ENCODE results near the gene ACTR1A.
"Not testable (repeated sequence)": the region's sequence is repeated elsewhere in the genome, so short reads cannot be mapped to it uniquely, and the experiment has no call there.

The ACTR1A gene

DNA sequence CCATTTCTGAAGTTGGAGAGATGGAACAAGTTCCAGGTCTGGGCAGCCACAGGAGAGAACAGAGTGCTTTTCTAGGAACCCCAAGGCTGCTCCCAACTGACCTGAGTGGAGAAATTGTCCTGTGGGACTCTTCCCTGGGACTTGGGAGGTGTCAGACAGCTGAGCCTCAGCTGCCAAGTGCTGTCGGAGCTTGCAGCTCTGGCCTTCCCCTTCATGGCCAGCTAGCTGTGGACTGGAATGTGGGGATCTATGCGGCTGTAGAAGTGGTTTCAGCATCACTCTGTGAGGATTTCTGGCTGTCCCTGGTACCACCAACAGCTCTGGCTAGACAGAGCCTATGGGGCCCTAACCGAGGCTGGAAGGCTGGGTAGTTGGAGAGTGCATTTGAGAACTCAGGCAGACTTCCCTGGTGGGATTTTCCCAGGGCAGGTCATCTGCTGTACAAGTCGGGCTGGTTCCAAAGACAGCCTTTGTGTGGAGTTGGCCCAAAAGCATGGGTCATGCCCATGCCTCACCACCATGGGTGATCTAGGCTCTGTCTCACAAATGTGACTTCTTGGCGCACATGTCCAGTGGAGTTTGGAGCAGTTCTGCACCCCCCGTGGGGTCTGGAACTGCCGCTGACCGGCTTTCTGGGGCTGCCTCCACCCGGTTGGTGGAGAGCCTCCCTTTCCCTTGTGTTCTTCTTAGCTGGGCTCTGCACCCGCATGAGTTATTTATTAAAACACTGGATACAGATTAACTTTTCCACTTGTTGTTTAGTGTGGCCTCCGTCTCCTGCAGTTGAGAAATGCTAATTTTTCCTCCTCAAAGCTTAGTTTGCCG lies 12.2 kb upstream of the ACTR1A start:
- DNase-seq (no peak), ATAC-seq (no peak)

DNA sequence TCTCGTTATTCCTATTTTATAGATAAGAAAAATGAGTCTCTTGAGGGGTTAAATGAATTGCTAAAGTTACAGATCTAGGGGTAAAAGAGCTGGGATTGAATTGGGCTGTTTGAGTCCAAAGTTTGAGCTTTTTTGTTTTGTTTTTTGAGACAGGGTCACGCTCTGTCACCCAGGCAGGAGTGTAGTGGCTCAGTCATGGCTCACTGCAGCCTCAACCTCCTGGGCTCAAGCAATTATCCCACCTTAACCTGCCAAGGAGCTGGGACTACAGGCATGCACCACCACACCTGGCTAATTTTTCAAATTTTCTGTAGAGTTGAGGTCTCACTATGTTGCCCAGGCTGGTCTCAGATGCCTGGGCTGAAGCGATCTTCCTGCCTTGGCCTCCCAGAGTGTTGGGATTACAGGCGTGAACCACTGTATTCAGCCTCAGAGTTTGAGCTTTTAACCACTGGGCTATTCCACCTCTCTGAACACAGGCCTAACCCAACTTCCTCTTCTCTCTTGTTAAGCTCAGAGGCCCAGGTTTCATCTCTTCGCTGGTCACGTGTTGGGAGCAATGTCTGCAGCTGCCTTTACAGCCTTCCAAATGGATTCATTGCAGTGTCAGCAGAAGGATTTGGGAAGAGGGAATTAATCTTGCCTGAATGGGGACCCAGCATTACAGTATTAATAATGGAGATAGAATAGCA lies 9.2 kb upstream of the ACTR1A start:
- ATAC-seq = no peak
- DNase-seq = no peak

DNA sequence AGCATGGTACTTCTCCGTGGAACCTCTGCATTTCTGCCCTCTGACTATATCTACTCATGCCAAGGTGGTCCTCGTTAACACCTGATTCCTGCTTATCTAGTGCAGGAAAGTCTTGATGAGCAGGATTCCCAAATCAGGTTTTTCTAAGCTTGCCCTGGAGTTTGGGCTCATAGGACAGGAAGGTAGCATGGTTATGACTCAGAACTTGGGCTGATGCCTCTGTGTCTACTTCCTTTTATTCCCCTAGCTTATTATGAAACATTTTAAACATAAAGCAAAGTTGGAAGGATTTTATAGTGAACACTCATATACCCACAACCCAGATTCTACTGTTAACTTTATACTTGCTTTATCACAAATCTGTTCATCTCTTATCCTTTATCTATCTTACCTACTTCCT lies 6.9 kb upstream of the ACTR1A start:
- DNase-seq = no peak
- no peak for ATAC-seq

DNA sequence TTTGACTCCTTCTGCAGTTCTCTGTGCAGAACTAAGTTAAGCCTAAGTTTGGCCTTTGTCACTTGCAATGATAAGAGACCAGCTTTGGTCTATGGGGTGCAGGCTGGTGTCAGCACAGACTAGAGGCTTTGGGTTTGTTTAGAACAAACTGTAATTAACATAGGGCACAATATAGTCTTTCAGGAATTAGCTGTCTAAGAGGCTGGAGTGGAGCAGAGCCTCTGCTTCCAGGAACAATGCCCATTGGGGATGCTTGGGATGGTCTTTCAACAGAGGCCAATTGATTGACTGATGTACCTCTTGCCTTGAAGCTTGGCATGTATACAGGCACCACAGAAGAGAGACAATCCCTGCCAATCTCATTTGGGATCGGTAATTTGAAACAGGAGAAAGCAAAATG lies 6.0 kb upstream of the ACTR1A start:
- no peak for DNase-seq
- no peak for ATAC-seq

DNA sequence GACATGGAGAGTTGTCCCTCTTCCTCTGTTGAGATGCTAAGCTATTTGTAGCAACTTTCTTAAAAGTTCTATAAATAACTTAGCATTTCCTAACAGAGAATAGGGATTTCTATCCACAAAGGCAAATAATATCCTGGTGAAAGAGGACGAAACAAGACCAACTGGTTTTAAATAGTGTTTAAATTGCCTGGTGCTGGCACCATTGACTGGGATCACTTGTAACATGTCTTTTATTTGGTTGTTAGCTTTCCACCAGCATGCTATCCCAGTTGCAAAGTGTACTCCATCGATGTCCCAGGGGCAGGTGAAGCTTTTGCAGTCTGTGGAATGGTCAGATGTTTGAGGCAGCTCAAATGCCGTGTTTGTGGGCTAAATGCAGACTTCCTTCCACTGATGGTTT lies 5.0 kb upstream of the ACTR1A start:
- ATAC-seq (no peak), DNase-seq (no peak)

DNA sequence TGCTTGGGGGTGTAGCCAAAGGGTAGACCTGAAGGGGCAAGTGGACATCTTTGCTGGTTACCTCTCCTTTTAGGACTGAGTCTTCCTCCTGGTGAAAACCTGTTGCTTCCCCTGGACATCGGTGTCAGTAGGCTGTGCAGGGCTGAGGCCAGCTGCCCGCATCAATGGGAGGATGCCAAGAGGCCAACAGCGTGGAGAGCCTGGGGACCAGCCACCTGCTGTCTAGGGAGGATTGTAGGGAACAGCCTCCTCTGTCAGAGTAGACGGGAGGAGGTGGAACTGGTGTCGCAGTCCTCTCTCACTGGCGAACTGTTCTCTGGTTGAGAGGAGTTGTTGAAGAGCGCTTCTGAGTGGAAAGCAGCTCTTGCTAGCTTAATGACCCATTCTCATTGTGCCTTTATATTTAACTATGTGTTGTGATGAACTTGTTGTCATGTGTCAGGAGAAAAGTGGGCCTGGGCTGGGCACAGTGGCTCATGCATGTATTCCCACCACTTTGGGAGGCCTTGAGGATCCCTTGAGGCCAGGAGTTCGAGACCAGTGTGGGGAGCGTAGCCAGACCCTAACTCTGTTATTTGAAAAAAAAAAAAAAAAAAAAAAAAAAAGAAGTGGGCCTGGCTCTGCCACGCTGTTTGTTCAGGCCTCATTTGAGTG lies 3.1 kb upstream of the ACTR1A start:
- no peak for ATAC-seq
- no peak for DNase-seq

DNA sequence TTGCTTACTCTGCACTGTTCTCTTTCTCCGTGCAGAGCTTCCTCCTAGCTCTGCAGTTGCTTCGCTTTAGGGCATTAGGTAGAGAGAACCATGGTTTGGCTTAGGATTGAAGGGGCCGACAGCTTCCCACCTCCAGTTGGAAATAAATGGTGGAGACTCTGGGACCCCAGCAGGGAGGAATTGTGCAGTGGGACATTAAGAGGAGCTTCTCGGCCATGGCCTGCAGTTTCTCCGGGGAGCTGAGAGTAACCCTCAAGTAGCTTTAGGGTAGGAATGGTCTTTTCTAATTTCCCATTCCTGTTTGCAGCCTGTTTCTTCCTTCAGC lies 2.4 kb upstream of the ACTR1A start:
- DNase-seq (no peak), ATAC-seq (no peak)

DNA sequence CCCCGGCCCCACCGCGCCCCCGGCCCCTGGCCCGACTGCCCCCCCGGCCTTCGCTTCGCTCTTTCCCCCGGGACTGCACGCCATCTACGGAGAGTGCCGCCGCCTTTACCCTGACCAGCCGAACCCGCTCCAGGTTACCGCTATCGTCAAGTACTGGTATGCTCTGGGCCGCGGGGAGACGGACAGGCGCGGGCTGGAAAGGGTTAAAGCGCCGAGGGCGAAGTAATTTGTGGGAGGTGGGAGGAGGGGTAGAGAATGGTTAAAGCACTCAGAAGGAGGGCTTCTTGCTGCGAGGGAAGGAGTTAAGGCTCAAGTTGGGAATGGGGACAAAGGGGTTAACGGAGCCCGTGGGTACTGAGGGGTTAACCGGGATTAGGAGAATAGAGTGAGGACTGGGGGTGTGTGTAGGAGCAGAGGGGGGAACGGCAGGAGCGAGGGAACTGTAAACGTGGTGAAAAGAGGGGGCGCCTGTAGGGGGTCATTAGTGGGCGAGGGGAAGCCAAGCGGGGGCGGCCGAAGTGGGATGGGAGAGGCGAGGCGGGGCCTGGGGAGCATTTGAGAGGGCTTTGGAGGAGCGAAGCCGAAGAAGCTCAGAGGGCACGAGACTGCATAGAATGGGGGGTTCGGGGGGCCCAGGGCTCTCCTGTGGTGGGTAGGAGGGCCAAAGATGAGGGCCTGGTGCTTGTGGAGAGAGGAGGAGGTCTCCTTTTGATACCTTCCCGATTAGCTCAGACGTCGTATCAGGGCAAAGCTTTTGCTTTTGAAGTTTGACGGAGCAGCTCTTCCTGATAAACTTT lies 1.9 kb upstream of the ACTR1A start:
- DNase-seq = peak; percentile 38

DNA sequence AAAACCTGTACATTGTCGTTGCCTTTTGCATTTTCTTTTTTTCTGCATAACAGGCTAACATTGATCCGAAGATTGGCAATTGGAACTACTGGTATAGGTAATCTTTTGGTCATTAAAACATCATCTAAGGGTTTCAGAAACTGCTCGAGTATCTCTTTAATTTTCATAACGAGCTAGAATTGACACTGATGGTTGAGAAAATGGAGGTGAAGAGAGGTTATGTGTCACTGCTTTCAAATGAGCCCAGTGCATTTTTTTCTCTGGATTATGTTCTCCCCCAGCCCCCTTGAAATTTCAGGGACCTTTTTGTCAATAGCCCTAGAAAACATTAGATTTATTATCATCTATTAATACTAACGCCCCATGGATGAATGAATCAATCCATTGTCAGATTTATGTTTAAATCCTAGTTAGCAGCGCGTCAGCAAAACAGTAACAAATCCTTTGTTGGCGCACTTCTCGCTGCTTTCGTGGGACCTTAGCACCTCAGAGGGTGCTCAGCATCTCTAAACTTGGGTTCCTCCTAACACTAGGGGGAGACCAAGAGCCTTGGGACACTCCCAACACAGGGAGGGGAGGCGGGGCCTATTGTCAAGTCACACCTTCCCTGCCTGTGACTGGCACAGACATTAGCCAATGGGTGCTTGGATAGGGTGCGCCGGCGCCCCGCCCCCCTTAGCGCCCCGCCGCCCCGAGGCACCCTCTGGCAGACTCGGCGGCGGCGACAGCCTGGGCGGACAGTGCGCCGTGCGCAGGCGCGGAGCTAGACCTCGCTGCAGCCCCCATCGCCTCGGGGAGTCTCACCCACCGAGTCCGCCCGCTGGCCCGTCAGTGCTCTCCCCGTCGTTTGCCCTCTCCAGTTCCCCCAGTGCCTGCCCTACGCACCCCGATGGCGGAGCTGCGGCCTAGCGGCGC lies 1.0 kb upstream of the ACTR1A start, which contains the start of gene SUFU:
Gene SUFU (plus strand): TSS at position 709 of the 915 bp plus-strand sequence. CDS start 181 bp downstream, at position 890.
- ATAC-seq = peak; percentile 88

More for the DNA sequence above, 1.9 kb upstream of the ACTR1A start:
- ATAC-seq = no peak

DNA sequence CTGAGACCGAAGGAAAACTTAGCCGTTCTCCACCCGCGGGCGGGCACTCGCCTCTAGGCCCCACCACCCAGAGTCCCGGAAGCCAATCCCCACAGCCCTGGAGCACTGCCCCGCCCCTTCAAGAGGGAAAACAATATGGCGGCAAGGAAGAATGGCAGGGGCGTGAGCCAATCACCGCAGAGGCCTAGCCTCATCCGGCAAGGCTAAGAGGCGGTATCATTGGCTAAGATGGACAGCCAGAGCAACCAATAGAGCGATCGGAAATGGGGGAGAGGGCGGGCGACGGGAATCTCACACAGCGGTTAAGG lies 529 bp downstream of the ACTR1A start:
- DNase-seq (peak; percentile 98), ATAC-seq (peak; percentile 82)

More for the DNA sequence above, 1.0 kb upstream of the ACTR1A start, which contains the start of gene SUFU:
- DNase-seq = peak; percentile 99

DNA sequence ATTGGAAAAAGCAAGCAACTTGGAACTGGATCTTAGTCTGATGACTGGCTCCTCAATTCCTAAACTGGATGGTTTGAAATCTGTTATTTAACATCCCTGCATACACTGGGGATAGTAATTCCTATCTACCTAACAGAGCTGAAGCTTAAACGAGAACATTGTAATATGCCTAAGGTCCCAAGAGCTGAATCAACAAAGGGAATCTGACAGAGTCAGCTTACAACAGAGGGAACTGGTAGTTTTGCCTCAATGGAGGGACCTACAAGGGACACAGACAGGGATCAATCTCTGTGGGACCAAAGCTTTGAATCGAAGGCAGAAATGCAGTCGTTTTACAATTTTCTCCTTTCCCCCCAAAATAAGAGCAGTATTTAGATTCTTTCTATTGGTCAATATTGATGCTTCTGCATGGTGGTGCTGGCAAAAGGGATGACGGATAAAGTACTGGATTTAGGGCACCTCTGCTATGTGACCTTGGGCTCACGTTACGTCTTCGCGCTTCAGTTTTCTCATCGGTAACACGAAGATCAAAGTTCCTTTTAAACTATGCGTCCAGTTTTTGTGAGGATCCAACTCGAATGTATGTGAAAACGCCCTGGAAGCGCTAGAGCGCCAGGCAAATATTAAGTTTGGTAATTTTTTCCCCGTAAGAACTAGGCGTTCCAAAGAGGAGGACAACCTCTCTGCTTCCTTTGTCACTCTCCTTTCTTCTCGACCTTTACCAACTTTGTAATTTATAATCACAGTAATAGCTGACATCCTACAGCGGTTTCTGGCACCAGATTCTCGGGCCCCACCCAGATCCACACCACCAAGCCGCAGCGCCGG lies 1.1 kb downstream of the ACTR1A start:
- no peak for ATAC-seq
- DNase-seq = no peak

DNA sequence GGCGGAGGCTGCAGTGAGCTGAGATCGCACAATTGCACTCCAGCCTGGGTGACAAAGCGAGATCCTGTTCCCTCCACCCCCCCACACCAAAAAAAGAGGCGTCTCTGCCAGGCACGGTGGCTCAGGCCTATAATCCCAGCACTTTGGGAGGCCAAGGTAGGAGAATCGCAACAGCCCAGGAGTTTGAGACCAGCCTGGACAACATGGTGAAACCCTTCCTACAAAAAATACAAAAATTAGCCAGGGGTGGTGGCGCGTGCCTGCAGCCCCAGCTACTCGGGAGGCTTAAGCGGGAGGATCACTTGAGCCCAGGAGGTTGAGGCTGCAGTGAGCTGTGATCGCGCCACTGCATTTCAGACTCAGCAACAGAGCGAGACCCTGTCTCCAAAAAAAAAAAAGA lies 1.8 kb downstream of the ACTR1A start:
- not testable (repeated sequence) for ATAC-seq, DNase-seq

DNA sequence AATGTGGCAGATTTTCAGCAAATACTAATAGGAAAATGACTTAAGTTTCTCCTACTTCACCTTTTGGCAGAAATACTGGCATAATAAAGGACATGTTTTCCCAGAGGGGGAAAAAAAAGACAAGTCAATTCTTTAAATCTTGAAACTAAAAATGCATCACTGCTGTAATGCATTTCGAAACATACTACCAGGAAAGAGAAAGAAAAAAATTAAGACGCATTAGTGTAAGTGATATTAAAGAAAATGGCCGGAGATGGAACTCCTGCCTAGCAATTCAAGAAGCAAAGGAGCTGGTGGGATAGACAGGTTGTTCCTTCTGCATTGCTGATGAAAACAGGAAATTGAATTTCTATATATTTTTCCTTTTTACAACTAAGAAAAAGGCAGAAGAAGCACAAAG lies 3.2 kb downstream of the ACTR1A start:
- ATAC-seq (no peak), DNase-seq (no peak)

DNA sequence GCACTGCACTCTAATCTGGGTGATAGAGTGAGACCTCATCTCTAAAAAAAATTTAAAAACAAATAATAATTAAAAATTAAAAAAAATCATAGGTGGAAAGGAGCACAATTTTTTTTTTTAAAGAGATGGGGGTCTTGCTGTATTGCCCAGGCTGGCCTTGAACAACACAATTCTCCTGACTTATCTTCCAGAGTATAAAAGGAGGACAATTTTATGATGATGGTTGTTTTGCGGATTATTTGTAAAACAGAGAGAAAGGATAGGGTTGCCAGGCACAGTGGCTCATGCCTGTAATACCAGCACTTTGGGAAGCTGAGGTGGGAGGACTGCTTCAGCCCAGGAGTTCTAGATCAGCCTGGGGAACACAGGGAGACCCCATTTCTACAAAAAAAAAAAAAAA lies 5.0 kb downstream of the ACTR1A start:
- DNase-seq (no peak), ATAC-seq (no peak)

DNA sequence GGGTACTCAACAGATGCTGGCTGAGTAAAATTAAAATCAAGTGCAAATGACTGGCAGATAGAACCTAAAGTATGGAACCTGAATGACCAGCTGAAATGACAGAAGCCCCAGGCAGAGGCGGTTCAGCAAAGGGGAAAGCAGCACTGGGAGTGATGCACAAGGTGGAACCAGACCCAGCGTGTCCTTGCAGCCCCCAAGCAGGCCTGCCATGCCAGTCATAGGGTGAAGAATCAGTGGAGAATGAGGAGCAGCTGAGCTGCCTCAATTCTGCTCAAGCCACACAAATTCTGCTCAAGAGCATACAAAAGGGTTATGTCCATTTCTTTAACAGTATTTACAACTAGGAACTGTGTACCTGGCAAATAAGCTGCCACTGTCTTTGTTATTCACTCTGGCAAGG lies 8.7 kb downstream of the ACTR1A start:
- no peak for ATAC-seq
- no peak for DNase-seq

DNA sequence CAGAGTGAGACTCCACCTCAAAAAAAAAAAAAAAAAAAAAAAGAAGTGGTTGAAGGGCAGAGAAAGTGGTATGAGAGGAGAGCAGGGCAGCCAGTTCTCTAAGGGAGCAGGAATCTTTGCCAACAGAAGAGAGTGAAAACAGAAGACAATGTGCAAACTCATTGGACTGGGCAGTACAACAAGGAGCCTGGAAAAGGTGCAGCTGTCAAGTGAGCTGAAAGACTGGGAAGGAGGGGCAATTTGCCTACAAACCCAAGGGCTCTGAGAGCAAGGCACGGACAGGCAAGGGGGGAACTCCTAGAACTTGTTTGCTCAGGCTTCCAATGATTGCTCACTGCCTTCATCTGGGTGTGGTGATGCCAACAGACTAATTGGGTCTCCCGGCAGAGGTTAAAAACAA lies 9.5 kb downstream of the ACTR1A start:
- ATAC-seq = no peak

DNA sequence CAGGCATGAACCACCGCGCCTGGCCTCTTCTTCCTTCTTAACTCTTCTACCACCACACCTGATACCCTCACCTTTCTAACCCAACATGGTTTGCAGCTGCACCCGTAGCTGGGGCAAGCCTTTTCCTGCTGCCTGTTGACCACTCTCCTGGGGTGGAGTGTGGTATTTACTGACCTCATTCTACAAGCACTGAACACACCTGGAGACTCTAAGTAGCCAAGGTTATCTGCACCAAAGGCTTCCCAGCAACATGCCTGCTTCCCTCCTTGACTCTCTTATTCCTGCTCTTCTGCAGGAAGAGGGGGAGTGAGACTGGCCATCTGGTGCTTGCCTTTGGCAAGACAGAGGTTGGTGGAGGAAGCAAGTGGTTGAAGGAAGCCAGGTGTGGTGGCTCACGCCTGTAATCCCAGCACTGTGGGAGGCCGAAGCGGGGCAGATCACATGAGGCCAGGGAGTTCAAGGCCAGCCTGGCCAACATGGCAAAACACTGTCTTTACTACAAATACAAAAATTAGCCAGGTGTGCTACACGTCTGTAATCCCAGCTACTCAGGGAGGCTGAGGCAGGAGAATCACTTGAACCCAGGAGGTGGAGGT lies 10.1 kb downstream of the ACTR1A start:
- ATAC-seq = no peak
- DNase-seq = no peak

More for the DNA sequence above, 9.5 kb downstream of the ACTR1A start:
- no peak for DNase-seq

DNA sequence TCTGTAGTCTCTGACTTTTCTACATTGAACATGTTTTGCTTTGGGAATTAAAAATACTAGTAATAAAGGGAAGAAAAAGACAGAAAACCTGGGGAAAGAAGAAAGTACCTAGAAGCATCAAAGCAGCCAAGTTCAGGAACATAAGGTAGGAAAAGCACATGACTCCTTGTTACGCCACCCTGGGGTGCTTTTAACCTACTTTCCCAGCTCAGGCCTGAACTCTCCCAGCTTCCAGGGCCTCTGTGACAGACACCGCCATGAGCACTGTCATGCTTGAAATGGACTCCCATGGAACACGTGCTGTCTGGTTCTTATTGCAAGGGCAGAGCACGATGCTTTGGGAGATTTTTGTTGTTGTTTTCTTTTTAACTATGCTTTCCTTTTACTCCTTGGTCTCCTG lies 11.4 kb downstream of the ACTR1A start:
- ATAC-seq (no peak), DNase-seq (no peak)

DNA sequence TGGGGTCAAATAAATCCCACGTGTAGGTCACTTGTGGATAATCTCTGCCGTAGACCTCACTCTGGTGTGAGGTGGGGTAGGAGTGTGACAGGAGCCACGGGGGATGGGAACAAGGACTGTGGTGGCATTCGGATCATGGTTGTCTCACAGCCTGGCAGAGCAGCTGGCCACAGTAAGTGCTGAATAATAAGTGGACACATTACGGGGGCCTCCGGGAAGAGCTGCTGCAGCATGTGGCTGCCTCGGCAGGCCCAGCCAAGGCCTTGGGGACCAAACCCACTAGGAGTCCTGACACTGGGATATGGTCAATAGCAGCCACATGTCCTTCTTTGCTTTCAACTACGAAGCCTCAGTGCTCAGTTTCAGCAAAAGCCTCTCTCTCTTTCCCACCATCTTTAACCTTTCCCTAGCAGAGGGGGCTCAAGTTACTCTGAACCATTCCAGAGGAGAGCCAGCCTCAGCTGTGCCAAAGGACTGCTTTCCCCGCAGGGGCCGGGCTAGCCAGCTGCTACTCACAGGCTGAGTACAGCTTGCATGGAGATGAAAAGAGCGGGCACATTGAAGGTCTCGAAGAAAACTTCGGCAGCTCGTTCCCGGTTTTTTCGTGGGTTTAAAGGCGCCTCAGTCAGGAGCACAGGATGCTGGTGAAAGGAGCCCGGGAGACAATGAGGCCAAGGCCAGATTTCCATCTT lies 17.3 kb downstream of the ACTR1A start:
- DNase-seq (no peak), ATAC-seq (no peak)
